HCT116 (cell line): ENCODE data around the gene CTTN. TPM values are rescaled to one million over a fixed set of nuclear protein-coding genes. Genes with fewer than 3 reads are reported as not detected.

ENCODE experiments used
- ATAC-seq: fragments of 200-7000 bp; cut with Tn5 transposase; 2 replicates; pipeline ENCODE4 v1.9.1; 2020; ENCODE audit warnings: mild to moderate bottlenecking, moderate library complexity
- BruUV-seq: library from RNA; stranded (reverse); fragments of 400-500 nt; replicated peaks from 2 replicates; lab custom pipeline; 2021; lab: Mats Ljungman, UMichigan
- CTCF ChIA-PET: fragments of 300-600 bp; sonication (Branson Sonifier 250); formaldehyde crosslinking; loops from one replicate; lab custom pipeline; 2021; ENCODE audit warnings: antibody characterized with exemption; lab: Charles Lee
- POLR2A ChIA-PET: fragments of 300-600, 350-600 bp; sonication (Branson Sonifier 250); formaldehyde crosslinking; loops from one replicate; lab custom pipeline; 2021; ENCODE audit warnings: antibody characterized with exemption; lab: Charles Lee
- RAD21 ChIA-PET, 2 experiments: fragments of 300-600 bp; sonication (Branson Sonifier 250); formaldehyde crosslinking; loops; one replicate each; lab custom pipeline; 2023; ENCODE audit warnings: low total read pairs in 2 of 2; ENCODE audit not compliant: uncharacterized antibody in 2 of 2, unreplicated experiment in 2 of 2, low non-redundant PET in 1 of 2; lab: Charles Lee
- DNase-seq: peaks from one replicate; pipeline ENCODE4 v3.0.0-alpha.2; 2010; ENCODE audit warnings: low read depth, low spot score
- H2AFZ ChIP-seq: fragments of 200-600 bp; shearing (Covaris generic), sonication (generic); 2 replicates; pipeline ENCODE4 v1.6.1; 2017; ENCODE audit warnings: low read depth, mixed run types, mixed read lengths, antibody characterized with exemption, low read length; ENCODE audit not compliant: poor library complexity, severe bottlenecking
- H3K27ac ChIP-seq: 2 replicates; pipeline ENCODE4 v1.5.1; 2012; ENCODE audit warnings: low read depth, low read length
- H3K27me3 ChIP-seq: fragments of 200-600 bp; sonication (generic); 2 replicates; pipeline ENCODE4 v1.6.1; 2016; ENCODE audit warnings: mixed run types, low read length, mixed read lengths; ENCODE audit not compliant: insufficient read depth
- H3K36me3 ChIP-seq, 2 experiments: fragments of 200-500 bp in 1 of 2; fragments of 200-600 bp in 1 of 2; sonication (Bioruptor generic) in 1 of 2; sonication (generic) in 1 of 2; 2 replicates each; pipeline versions ENCODE4 v1.5.1 to v1.6.1; 2014 to 2016; ENCODE audit warnings: low read length in 2 of 2, inconsistent platforms in 1 of 2, mixed read lengths in 1 of 2, mixed run types in 1 of 2; ENCODE audit not compliant: insufficient read depth in 2 of 2, control insufficient read depth in 1 of 2
- H3K4me1 ChIP-seq, 2 experiments: fragments of 200-600 bp in 1 of 2; sonication (generic) in 1 of 2; 2 replicates each; pipeline versions ENCODE4 v1.5.1 to v1.6.1; 2012 to 2017; ENCODE audit warnings: low read length in 2 of 2, inconsistent platforms in 1 of 2, mild to moderate bottlenecking in 1 of 2, mixed read lengths in 1 of 2, mixed run types in 1 of 2, moderate library complexity in 1 of 2; ENCODE audit not compliant: insufficient read depth in 2 of 2, control insufficient read depth in 1 of 2
- H3K4me2 ChIP-seq: fragments of 200-600 bp; sonication (generic); 2 replicates; pipeline ENCODE4 v1.6.1; 2017; ENCODE audit warnings: mixed run types, low read length, mixed read lengths
- H3K4me3 ChIP-seq, 2 experiments: fragments of 200-600 bp in 1 of 2; sonication (generic) in 1 of 2; replicated peaks in 1 of 2; 2 replicates each; pipeline ENCODE4 v1.5.1; 2011 to 2016; ENCODE audit warnings: low read length in 2 of 2, control low read depth in 1 of 2, low read depth in 1 of 2, mild to moderate bottlenecking in 1 of 2, mixed read lengths in 1 of 2, mixed run types in 1 of 2
- H3K79me2 ChIP-seq: fragments of 200-600 bp; sonication (generic); 2 replicates; pipeline ENCODE4 v1.6.1; 2017; ENCODE audit warnings: mild to moderate bottlenecking, mixed run types, low read length, moderate library complexity, mixed read lengths; ENCODE audit not compliant: insufficient read depth
- H3K9ac ChIP-seq: fragments of 200-600 bp; sonication (generic); 2 replicates; pipeline ENCODE4 v1.6.1; 2016; ENCODE audit warnings: low read length, mixed read lengths
- H3K9me2 ChIP-seq: fragments of 200-600 bp; sonication (generic), shearing (Covaris generic); 2 replicates; pipeline ENCODE4 v1.6.1; 2017; ENCODE audit warnings: mixed run types, mild to moderate bottlenecking, moderate library complexity; ENCODE audit not compliant: insufficient read depth
- H3K9me3 ChIP-seq, 2 experiments: fragments of 200-500 bp in 1 of 2; fragments of 200-600 bp in 1 of 2; sonication (Bioruptor generic) in 1 of 2; sonication (generic) in 1 of 2; 2 replicates each; pipeline ENCODE4 v1.6.1; 2014 to 2017; ENCODE audit warnings: low read length in 2 of 2, mixed read lengths in 2 of 2, inconsistent platforms in 1 of 2, low read depth in 1 of 2, mild to moderate bottlenecking in 1 of 2, mixed run types in 1 of 2, moderate library complexity in 1 of 2; ENCODE audit not compliant: control insufficient read depth in 1 of 2, insufficient read depth in 1 of 2
- H4K20me1 ChIP-seq: fragments of 200-600 bp; sonication (generic), shearing (Covaris generic); 2 replicates; pipeline ENCODE4 v1.6.1; 2017; ENCODE audit warnings: mixed run types, mild to moderate bottlenecking, moderate library complexity; ENCODE audit not compliant: insufficient read depth
- CBX3 ChIP-seq: IDR thresholded peaks from 2 replicates; pipeline ENCODE4 v1.6.1; 2012; ENCODE audit warnings: low read depth
- CEBPB ChIP-seq: IDR thresholded peaks from 2 replicates; pipeline ENCODE4 v1.6.1; 2012; ENCODE audit warnings: low read depth
- CTCF ChIP-seq, 3 experiments: fragments of 200-600 bp in 1 of 3; sonication (generic) in 1 of 3; IDR thresholded peaks in 2 of 3; conservative IDR thresholded peaks in 1 of 3; 2 replicates each; pipeline ENCODE4 v1.5.1; 2012 to 2017; ENCODE audit warnings: low read depth in 2 of 3, low read length in 2 of 3, antibody characterized with exemption in 1 of 3, borderline replicate concordance in 1 of 3, control low read depth in 1 of 3, mild to moderate bottlenecking in 1 of 3, mixed read lengths in 1 of 3, mixed run types in 1 of 3, moderate library complexity in 1 of 3; ENCODE audit not compliant: insufficient read depth in 1 of 3
- EZH2 ChIP-seq: fragments of 200-600 bp; sonication (generic); IDR thresholded peaks from 2 replicates; pipeline ENCODE4 v1.6.1; 2017; ENCODE audit warnings: antibody characterized with exemption, mixed run types
- JUND ChIP-seq: IDR thresholded peaks from 2 replicates; pipeline ENCODE4 v1.6.1; 2012
- POLR2A ChIP-seq: IDR thresholded peaks from 2 replicates; pipeline ENCODE4 v1.7.0; 2011; ENCODE audit warnings: borderline replicate concordance; ENCODE audit not compliant: insufficient read depth, insufficient read length; ENCODE audit errors: extremely low read depth
- RAD21 ChIP-seq: IDR thresholded peaks from 2 replicates; pipeline ENCODE4 v1.6.1; 2012; ENCODE audit warnings: low read depth, mild to moderate bottlenecking
- SIN3A ChIP-seq: IDR thresholded peaks from 2 replicates; pipeline ENCODE4 v1.6.1; 2012; ENCODE audit warnings: low read depth
- SP1 ChIP-seq: IDR thresholded peaks from 2 replicates; pipeline ENCODE4 v1.6.1; 2012; ENCODE audit warnings: low read depth
- ZFX ChIP-seq: fragments of 450-650 bp; IDR thresholded peaks from 2 replicates; pipeline ENCODE4 v1.6.1; 2017
- intact Hi-C: fragments of 100-400 bp; cut with micrococcal nuclease; formaldehyde crosslinking; loops from 2 replicates; pipeline ENCODE4 v1.10.0; 2022
- total RNA-seq: library from RNA; stranded (reverse); gene quantifications from one replicate; pipeline ENCODE4 v1.2.1, GENCODE V29; 2021; ENCODE audit not compliant: unreplicated experiment
- TF ChIP-seq, protein P1 (sequence below): IDR thresholded peaks from 2 replicates; pipeline ENCODE4 v1.6.1; 2012
- TF ChIP-seq, protein P2 (sequence below): IDR thresholded peaks from 2 replicates; pipeline ENCODE4 v1.6.1; 2012

CTTN gene
- total RNA-seq, 1 experiment from 2014 or later = 249 TPM

DNA sequence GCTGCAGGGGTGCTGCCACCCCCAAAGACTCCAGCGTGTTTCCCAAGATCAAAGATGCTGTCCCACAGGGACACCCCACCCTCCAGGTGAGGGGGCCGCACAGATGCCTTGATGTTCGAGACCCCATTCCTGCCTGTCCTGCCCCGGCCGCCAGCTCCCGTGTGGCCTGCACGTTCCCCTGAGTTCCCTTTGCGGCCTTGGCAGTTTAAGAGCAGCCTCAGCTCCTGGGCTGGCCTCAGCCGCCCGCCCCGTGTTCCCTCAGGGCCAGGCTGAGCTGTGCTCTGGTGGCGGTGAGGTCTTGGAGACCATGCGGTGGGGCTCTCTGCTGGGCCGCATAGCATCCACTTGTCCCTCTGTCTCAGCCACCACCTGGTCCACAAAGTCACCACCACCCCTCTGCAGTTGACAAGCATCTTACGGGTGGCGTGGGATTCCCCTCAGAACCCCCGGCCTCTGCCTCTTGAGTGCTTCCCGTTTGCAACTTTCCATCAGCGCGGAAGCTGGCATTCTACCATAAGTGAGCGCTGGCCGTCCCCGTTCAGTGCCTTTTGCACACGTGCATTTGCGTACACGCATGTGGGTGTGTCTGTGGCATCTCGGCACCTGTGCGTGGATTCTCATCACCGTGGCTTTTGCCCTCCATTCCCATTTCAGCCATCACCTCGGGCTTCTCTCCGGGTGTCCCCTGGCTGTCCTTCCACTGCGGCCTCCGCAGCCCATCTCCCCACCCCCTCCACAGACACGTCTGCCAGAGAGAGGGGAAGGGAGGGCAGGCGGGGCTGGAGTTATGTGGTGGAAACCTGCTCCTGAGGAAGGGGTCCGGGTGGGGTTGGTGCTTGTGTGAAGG, 35.9 kb downstream of the CTTN start (continued):
- TF ChIP-seq CBX3 (no peak), CTCF (IDR thresholded peaks at IDR 0.05 in 2 of 3, conservative IDR thresholded peaks at IDR 0.05 in 1 of 3; ENCODE audit: borderline replicate concordance in 1 of 3, insufficient read depth in 1 of 3, low read depth in 2 of 3, low read length in 2 of 3) (no peak), ZFX (no peak)

- ChIA-PET RAD21 (no interaction called here), CTCF (interaction anchor here (0.7 kb wide), 1 partner anchor 23 kb away, joined by 6 read pairs; no protein-coding TSS in a partner anchor), POLR2A (no interaction called here)
- Histone ChIP-seq H3K9me3 (no peaks in the 10 kb centered on the region), H3K9ac (no peak overlapping the region), H4K20me1 (no peaks in the 10 kb centered on the region), H3K79me2 (no peaks in the 10 kb centered on the region), H2AFZ (no peak overlapping the region), H3K4me2 (no peak overlapping the region), H3K9me2 (no peaks in the 10 kb centered on the region), H3K36me3 (peaks cover 43 to 51% of the 10 kb centered on the region in 2 experiments; a peak in 3 of 4 replicates), H3K27me3 (no peaks in the 10 kb centered on the region), H3K27ac (no peak overlapping the region), H3K4me3 (no peak overlapping the region), H3K4me1 (no peaks in the 10 kb centered on the region)
- no TSS peak for BruUV-seq
- no peak for TF ChIP-seq SP1
- TF ChIP-seq CEBPB = no peak
- no peak for TF ChIP-seq ZFX
- TF ChIP-seq POLR2A = no peak
- TF ChIP-seq JUND = no peak
- TF ChIP-seq, protein P1, sequence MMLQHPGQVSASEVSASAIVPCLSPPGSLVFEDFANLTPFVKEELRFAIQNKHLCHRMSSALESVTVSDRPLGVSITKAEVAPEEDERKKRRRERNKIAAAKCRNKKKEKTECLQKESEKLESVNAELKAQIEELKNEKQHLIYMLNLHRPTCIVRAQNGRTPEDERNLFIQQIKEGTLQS = no peak
- TF ChIP-seq RAD21 = no peak
- TF ChIP-seq, protein P2, sequence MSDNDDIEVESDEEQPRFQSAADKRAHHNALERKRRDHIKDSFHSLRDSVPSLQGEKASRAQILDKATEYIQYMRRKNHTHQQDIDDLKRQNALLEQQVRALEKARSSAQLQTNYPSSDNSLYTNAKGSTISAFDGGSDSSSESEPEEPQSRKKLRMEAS = no peak
- TF ChIP-seq SIN3A = no peak
- TF ChIP-seq EZH2 = no peak
- intact Hi-C loops = no loop called here
- DNase-seq = no peak
- no peak for ATAC-seq
Observed at GRCh38 chr11:70434813-70435278, 36.5 kb downstream of the CTTN start.
